HK-2 (cell line): Measurements from ENCODE around the gene PPP1R12B.
"Not testable (repeated sequence)": the region's sequence is repeated elsewhere in the genome, so short reads cannot be mapped to it uniquely, and the experiment has no call there.

Experiments
- DNase-seq: peaks from one replicate; pipeline ENCODE4 v3.0.0-alpha.2; 2018; ENCODE audit not compliant: unreplicated experiment

The PPP1R12B gene

DNA sequence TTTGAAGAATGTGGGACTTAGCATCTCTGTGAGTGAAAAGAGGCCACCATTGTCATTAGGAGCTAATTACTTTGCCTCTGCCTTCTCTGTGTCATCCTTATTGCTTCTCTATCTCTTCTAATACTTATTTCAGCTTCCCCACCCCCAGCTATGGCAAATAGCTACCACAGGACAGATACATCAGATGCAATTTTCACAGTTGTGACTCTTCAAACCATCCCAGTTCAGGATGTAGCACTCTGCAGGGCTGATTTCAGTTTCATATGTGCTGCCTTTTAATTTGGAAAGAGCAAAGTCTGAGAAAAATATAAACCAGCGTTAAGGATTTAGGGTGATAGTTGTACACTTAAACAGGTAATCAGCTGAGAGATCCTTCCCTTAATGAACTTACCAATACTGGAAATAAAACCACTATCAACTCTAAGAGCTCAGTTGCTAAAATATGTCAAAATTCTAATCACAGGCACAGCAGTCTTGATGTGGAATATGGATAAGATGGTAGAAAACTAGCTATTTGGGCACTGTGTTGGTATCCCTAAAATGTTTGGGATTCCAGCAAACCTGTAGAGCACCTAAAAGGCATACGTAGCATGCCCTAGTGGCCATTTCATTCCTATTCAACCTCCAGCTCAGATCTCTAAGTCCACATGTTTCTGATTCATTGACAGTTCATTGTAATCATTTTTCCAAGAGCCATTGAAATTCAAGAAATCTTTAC lies 213.4 kb downstream of the PPP1R12B start:
- no peak for DNase-seq

DNA sequence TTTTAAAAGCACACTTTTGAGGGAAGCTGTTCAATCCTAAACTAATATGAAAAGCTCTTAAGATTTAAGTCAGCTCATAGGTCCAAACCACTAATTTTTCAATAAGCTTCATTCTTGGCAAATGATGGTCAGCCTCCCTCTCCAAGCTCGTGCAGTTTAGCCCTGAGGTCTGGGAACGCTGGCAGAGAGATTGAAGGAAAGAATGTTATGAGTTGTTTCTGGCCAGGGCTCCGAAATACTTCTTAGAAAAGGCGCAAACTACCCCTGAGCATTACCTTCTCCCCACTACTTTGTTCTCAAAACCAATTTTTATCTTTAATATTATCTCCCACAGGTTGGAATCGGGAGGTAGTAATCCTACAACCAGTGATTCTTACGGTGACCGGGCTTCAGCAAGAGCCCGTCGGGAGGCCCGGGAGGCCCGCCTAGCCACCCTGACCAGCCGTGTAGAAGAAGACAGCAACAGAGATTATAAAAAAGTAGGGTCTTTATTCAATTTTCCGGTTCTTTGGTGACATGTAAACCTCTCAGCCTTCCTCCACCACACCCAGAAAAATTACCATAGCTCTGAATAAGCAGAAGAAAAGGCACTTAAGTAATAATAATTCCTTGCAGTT lies 214.1 kb downstream of the PPP1R12B start:
- no peak for DNase-seq

DNA sequence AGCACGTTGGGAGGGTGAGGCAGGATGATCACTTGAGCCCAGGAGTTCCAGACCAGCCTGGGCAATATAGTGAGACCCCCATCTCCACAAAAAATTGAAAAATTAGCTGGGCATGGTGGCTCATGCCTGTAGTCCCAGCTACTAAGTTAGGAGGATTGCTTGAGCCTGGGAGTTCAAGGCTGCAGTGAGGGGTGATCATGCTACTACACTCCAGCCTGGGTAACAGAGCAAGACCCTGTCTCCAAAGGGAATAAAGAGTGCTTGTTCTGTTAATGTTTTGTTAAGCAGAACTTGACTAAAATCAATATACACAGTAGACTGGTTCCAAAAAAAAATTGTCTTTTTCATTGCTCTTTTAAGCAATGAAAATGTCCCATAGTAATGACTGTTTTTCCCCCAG lies 215.3 kb downstream of the PPP1R12B start:
- DNase-seq, result no peak

DNA sequence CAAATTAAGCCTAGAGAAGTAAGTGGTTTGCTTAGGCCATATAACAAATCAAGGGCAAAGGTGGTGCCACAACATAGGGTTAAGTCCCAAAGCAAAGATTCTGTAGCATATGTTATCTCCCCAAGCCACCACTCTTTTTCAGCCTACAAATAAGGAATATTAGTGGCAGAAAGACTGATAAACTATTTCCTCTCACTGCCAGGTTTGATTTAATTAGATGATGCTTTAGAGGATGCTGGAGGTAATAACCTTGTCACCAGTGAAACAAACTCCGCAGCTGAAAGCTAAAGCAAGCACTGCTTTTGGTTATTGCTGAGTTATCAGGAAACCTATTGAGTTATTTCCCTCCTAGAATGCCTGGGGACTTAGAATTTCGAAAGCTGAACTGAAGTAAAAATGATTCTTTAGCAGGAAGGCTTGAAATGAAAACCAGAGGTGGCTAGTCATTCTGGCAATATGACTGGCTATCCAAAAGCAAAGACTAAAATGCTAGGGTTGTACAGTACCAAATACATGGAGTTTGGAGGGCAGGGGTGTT lies 216.5 kb downstream of the PPP1R12B start:
- DNase-seq, result no peak

DNA sequence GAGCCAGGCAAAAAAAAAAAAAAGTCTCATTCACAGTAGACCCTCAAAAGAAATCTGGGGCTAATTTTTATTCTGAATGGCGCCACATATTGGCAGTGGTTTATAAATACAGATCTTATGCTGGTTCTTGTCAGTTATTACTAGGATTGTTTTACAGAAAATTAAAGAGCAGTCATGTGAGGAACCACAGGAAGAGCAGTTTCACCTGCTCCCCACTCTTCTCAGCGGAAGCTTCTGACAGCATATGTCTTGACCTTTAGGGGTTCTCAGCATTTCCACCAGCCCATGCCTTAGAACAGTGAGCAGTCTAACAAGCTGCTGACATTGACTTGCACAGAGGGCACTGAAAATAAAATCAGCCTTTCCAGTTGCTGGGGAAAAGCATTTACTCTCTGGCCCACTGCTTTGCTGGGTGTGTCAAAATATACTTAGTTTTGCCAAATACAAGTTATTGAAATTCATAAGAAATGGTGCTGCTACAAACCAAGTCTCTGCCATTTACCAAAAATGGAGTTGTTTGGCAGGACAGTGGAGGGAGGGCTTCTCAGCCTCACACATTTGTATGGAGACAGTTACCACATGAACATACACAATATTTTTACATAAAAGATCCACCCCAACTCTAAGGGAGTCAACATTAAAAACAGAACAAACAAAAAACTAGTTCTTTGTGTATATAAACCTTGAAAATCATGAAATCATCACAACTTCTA lies 217.5 kb downstream of the PPP1R12B start:
- no peak for DNase-seq

DNA sequence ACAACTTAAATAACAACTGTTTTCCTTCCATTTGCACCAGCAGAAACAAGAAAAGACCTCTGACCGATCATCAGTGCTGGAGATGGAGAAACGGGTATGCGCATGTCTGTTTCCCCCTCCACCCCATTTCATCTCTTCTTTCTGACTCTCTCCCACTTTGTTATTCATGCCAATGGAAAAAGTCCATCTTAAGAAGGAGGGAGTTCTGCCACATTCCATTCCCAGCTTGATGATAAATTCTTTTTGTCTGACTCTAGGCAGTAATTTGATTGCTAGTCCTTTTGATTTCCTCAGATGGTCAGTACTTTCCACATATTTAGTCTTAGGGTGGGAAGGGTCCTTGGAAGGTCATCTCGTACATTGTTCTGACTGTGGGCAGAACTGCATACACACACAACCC lies 219.2 kb downstream of the PPP1R12B start:
- no peak for DNase-seq

DNA sequence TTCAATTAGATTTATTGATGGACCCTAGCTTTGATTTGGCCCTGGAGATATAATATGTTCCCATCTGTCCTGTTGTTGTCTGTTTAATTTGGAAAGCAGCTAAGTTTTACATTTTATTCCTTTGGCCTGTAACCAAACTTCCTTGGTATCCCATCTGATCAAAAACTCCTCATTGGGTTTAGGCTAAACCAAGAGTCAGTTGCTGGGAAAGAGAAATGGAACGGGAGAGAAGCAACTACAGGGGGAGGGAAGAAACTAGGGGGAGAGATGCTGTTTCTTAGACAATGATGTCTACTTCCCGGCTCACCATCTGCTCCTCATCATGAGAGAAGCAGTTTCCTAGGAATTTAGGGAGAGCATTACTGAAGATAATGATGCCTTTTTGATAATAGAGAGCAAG lies 219.9 kb downstream of the PPP1R12B start:
- DNase-seq, result no peak

DNA sequence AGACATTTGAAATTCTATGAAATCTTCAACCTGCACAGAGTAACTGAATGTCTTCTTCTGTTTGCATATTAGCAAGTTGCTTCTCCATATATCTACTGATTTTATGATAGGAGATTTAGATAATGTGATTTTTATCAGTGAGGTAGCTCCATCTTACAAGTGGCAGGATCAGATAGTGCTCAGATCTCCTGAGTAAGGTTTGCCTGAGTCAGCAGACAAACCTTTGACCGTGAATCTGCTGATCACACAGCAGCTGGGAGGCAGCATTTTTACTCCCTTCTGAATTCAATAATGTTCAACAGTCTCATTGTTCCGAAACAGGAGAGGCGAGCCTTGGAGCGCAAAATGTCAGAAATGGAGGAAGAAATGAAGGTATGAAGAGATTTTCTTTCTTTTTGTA lies 220.3 kb downstream of the PPP1R12B start:
- no peak for DNase-seq

DNA sequence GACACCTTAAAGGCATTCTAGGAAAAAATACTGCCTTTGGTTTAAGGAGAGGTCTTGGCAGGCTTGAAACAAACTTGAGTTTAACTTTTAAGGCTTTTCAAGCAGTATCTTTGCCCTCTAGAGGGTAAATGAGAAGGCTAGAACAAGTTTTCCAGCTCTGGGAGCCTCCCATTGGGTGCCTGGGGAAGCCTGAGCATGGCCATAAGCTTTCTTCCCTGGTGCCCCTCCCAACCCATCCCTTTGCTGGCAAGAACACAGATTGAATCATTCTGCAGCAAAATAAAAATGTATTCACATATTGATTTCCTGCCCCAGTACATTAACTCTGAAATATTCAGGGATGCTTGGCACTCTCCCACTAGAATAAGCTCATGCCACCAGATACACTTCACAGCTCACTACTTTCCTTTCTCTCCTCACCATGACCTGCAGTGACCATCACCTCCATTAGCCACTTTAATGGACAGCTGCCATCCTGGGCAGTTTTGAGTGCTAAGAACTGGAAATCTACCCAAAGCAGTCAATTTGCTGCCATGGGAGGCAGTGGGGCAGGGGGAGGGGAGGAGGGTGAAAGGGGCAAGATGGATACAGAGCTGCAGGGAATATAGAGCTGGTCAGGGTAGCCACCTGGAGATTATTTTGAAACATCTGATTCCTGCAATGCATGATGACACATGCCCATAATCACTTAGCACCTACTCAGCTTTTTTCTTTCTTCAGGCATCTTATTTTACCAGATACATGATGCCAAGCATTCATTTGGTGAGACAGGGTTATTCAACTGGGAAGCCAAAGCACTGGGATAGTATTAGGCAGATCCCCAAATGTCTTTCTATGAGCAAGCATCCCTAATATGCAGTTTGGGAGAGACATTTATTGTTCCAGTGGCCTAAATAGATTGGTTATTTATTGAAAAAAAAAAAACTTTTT lies 221.2 kb downstream of the PPP1R12B start:
- no peak for DNase-seq

DNA sequence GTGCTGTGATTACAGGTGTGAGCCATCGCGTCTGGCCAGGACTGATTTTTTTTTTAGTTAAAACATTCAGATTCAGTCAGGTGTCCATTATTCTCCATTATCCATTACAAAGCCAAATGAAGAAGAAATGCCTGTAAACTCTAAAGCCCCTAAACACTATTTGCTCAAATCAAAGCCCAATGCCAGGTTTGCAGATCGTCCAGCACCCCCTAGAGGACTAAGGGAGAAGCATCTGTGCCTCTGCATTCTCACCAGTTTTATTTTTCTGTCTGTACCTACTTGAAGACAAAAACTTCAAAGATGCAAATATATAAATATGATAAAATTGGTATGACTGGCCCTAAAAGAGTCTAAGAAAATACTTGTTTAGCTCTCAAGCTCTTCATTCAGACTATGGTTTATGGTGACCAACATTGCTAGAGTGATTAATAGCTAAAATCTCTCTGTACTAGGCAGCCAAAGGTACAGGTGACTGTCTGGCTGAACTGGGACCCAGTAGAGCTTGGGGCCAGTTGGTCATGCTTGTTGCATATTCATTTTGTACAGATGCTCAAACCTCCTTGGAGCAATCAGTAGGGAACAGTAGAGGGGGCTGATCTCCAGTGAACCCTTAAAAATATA lies 223.3 kb downstream of the PPP1R12B start:
- no peak for DNase-seq

DNA sequence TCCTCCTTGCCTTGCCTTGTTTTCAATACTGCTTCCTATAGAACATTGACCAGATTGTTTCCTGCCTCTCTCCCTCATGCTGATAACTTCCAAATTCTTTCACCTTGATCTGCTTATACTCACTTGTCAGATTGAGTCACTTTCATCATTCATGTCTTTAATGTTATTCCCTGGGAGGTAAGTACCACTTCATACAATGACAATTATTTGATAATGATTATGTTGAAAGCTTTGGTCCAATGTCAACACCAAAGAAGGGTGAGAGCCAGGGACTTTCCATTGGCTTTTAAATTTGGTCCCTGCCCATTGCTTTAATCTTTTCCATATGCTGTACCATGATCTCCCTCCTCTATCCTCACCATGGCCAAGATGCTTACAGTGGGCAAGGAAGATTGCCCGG lies 224.4 kb downstream of the PPP1R12B start:
- no peak for DNase-seq

DNA sequence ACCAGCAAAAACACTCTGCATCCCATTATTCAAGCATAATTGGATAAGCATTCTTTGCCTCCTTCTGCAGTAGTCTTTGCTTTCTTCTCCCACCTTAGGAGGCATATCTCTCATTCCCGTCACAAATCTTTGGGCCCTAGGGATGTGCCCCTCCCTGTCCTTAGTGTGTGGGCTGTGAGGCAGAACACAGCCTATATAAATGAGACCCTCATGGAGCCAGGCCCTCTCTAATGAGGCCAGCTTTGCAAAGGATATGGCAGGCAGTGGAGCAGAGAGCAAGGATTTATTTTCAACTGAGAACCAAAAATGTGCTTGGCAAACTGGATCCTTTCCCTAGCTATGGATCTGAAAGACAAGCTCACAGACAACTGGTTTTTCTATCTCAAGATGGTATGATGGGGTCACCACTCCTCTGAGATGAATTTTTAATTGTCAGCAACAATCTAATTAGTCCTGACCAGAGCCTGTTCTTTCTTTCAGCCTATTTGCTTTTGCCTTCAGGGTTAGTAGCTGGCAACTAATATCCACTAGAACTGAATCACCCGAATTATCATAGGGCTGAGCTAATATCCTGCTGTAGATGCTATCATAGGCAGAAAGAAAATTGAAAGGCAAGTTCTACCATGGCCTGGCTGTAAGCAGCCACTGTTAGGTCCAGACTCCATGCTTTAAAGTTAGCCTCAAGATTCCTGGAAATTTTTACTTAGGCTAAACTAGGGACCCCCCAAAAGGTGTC lies 227.6 kb downstream of the PPP1R12B start:
- DNase-seq, result no peak

DNA sequence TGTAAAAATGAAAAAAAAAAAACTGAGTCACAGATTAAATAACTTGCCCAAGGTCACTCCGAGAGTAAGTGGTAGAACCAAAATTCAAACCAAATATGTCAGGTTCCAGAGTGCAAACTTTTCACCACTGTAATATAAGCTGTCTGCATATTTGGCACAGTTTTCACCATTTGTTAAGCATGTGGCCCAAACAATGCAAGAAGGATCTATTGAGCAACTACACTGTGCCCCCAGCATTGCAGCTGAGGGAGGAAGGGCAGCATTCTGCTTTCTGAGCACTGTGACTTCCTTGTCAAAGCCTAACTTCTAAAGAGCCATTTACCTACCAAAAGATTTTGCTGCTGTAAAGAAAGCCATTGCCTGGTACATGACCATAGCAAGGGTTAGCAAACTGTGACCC lies 228.3 kb downstream of the PPP1R12B start:
- no peak for DNase-seq

DNA sequence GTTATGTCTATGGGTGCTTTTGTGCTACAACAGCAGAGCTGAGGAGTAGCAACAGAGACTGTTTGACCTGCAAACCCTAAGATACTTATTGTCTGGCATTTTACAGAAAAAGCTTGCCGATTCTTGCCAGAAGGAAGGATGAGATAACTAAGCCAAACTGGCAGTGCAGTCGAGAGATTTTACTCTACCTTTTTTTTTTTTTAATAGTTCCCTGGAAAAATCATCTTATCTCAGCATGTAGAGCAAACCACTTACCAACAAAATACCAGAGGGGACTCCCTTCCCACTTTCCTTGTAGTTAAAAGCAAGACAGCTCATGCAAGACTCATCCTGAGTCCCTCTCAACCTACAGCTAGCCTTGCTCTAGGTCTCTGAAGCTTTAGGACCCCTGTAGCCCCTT lies 228.9 kb downstream of the PPP1R12B start:
- DNase-seq, result no peak

DNA sequence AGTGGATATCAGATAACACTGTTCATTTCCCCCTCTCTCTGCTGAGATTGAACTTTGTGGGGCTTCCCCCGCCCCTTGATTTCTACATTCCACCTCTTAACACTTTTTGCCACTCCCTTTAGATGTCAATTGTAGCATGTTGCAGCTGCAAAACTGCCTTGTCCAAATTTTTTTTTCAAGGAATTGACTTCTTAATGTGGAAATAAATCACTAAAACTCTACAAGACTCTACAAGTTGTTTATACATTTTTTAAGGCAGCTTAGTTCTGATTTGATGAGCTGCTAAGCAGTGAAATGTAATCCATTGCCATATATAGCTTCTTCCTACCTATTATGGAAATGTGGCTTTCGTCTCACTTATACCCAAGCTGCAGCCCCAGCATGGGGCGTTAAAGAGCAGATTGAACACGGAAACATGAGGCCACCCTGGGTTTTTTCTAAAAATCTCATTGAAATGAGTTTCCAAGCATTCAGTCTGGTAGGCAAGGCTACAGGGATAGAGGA lies 229.6 kb downstream of the PPP1R12B start:
- no peak for DNase-seq

DNA sequence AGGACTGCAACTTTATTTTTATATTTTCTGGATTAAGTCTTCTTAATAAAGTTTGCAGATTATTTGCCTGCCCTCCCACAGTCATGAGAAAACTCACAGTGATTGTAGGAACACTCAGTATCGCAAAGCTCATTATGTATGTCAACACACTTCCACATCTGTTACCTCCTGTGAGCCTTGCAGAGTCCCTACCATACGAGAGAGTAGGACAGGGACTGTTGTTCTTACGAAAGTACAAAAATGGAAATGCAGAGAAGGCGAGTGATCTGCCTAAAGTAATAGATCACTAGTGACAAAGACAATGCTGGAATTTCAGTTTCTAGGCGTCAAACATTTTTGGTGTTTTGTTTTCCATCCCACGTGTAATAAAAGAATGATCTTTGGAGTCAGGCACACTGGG lies 230.1 kb downstream of the PPP1R12B start:
- DNase-seq, result no peak

DNA sequence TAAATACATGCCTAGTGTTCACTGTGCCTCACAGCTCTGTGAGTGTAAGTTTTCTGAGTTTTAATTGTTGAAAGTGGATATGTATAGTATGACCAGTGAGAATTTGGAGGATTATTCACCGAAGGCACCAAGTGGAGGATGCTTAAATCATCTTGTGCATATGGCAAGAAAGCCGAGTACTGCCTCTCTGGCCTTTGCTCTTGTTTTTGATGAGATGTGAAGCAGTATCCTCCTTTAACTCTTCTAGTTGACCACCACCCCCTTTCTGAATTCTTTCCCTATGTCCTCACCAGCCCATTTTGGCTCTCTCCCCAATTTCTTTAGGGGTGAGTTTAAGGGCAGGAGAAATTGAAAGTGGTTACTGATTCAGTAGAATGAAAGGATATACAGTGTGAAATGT lies 231.3 kb downstream of the PPP1R12B start:
- no peak for DNase-seq

DNA sequence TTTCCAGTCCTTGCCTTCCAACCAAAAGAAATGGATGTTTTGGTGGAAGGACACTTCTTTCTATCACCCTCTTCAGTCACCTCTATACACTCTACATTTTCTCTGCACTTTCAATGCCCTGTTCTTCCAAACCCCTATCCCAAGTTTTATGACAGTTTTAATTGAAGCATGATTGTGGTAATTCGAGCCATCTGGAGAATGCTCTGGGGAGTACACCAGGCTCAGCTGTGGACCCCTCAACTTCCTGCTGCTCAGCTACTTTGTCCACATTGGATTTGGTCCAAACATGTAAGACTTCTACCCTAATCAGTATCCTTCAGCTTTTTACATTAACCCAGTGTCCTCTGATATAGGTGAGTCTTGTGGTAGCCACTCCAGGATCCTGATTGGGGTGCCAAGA lies 232.1 kb downstream of the PPP1R12B start:
- DNase-seq, result no peak

DNA sequence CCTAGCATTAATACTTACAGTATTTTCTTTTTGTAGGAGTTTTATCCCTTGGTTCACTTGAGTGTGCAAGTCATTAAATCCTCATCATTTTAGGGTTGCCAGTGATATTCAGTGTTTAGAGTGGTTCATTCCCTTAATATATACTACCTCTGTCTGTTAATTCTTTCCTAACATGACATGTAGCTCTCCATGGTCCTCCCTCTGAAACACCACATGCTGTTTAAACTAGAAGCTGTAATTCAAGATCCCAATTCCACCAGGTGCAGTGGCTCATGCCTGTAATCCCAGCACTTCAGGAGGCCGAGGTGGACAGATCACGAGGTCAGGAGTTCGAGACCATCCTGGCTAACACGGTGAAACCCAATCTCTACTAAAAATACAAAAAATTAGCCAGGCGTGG lies 233.9 kb downstream of the PPP1R12B start:
- not testable (repeated sequence) for DNase-seq
